Measurements from ENCODE around the gene ARHGAP31.

ARHGAP31 gene

GRCh38 chr3:119420196-119420595, 126.0 kb downstream of the ARHGAP31 start:
- in situ Hi-C loops (cut with MboI; ENCODE audit: low sequenced_read_pairs), result no loop called here

GRCh38 chr3:119427669-119428068, 133.5 kb downstream of the ARHGAP31 start:
- in situ Hi-C loops (cut with MboI; ENCODE audit: low sequenced_read_pairs), result no loop called here

GRCh38 chr3:119428538-119428937, 134.4 kb downstream of the ARHGAP31 start:
- in situ Hi-C loops (cut with MboI; ENCODE audit: low sequenced_read_pairs), result no loop called here

- in situ Hi-C loops (cut with MboI; ENCODE audit: low sequenced_read_pairs), result no loop called here
Measured at GRCh38 chr3:119433613-119434325, 139.6 kb downstream of the ARHGAP31 start.

- in situ Hi-C loops (cut with MboI; ENCODE audit: low sequenced_read_pairs), result no loop called here
Measured at GRCh38 chr3:119434703-119435102, 140.5 kb downstream of the ARHGAP31 start.

- in situ Hi-C loops (cut with MboI; ENCODE audit: low sequenced_read_pairs), result no loop called here
Measured at GRCh38 chr3:119436977-119437376, 142.8 kb downstream of the ARHGAP31 start.

GRCh38 chr3:119437691-119438258, 143.6 kb downstream of the ARHGAP31 start:
- in situ Hi-C loops (cut with MboI; ENCODE audit: low sequenced_read_pairs), result no loop called here

GRCh38 chr3:119443179-119443578, 149.0 kb downstream of the ARHGAP31 start:
- in situ Hi-C loops (cut with MboI; ENCODE audit: low sequenced_read_pairs), result no loop called here

GRCh38 chr3:119444590-119444989, 150.4 kb downstream of the ARHGAP31 start:
- in situ Hi-C loops (cut with MboI; ENCODE audit: low sequenced_read_pairs), result no loop called here

- in situ Hi-C loops (cut with MboI; ENCODE audit: low sequenced_read_pairs), result no loop called here
Measured at GRCh38 chr3:119453822-119454221, 159.6 kb downstream of the ARHGAP31 start.

- in situ Hi-C loops (cut with MboI; ENCODE audit: low sequenced_read_pairs), result no loop called here
Measured at GRCh38 chr3:119456469-119456868, 162.3 kb downstream of the ARHGAP31 start.

GRCh38 chr3:119457246-119457645, 163.1 kb downstream of the ARHGAP31 start:
- in situ Hi-C loops (cut with MboI; ENCODE audit: low sequenced_read_pairs), result no loop called here

- in situ Hi-C loops (cut with MboI; ENCODE audit: low sequenced_read_pairs), result no loop called here
Measured at GRCh38 chr3:119463171-119464169, 169.3 kb downstream of the ARHGAP31 start, which contains the start of gene TMEM39A. TMEM39A (minus strand) TSS chr3:119463615; CDS start chr3:119462074, 1,541 bp downstream.

- in situ Hi-C loops (cut with MboI; ENCODE audit: low sequenced_read_pairs), result no loop called here
Measured at GRCh38 chr3:119468041-119468440, 173.9 kb downstream of the ARHGAP31 start.

- in situ Hi-C loops (cut with MboI; ENCODE audit: low sequenced_read_pairs), result no loop called here
Measured at GRCh38 chr3:119469418-119470189, 175.4 kb downstream of the ARHGAP31 start.
